ENCODE data around the gene COX19. TPM values are rescaled to one million over a fixed set of nuclear protein-coding genes. Genes with fewer than 3 reads are reported as not detected.
A peak's percentile ranks its signal among the peaks of the same experiment; 100 is the strongest.

COX19 gene
- total RNA-seq, 1 experiment from 2014 or later = 14.0 TPM

- TF ChIP-seq REST (IDR thresholded peaks at IDR 0.05; ENCODE audit: low read depth) (no peak), SIN3A (IDR thresholded peaks at IDR 0.05; ENCODE audit: low read depth) (no peak), YY1 (IDR thresholded peaks at IDR 0.05; ENCODE audit: extremely low read depth, insufficient replicate concordance, low read depth, low read length) (no peak), SP1 (IDR thresholded peaks at IDR 0.05; ENCODE audit: low read depth) (no peak)
These were observed 54.3 kb downstream of the COX19 start (continued) for GRCh38 chr7:921071-921461.

DNA sequence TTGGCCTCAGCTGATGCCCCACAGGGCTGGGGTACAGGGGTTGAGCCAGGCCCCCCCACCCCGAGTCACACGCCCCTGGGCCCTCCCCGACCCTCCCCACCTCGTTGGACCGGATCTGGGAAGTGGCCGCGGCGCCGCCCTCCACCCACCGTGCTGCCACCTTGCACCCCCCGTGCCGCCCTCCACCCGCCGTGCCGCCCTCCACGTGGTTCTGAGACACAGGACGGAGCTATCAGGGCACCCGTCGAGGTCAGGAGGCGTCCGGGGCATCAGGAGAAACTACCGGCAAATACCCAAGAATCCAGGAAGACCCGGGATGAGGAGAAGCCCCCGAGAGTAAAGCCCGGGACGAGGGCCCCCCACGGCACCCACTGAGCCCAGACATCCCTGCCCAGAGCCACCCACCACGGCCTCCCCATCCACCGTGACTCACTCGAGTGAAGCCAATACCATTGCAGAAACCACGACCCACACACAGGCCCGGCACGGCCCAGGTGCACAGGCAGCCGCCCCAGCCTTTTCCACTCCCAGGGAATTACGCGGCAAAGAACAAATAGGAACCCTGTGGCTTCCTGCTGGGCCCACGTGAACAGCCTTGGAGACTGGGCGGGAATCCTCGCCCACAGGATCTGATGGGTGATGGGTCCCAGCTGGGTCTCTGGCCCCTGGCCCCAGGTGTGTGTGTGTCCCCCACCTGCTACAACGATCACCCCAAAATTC, 54.8 kb downstream of the COX19 start:
- CTCF ChIA-PET = no interaction called here
- peak; percentile 12; the same call in 1 of the 2 replicates for ATAC-seq
- DNase-seq (ENCODE audit: low read depth, low spot score) = no peak
- Histone ChIP-seq H3K4me2 (ENCODE audit: low read length) (no peak overlapping the region), H2AFZ (ENCODE audit: low read depth, low read length, poor library complexity, severe bottlenecking) (no peak overlapping the region), H4K20me1 (ENCODE audit: insufficient read depth) (no peaks in the 10 kb centered on the region), H3K36me3 (ENCODE audit: control insufficient read depth in 1 of 2, insufficient read depth in 2 of 2, low read length in 2 of 2) (no peaks in the 10 kb centered on the region), H3K27ac (ENCODE audit: low read depth, low read length) (no peak overlapping the region), H3K4me3 (replicated peaks in 1 of 2; ENCODE audit: low read depth in 1 of 2, low read length in 2 of 2) (no peak overlapping the region), H3K9ac (ENCODE audit: low read length) (no peak overlapping the region), H3K4me1 (ENCODE audit: control insufficient read depth in 1 of 2, insufficient read depth in 2 of 2, low read length in 2 of 2) (peaks cover 0 to 10% of the 10 kb centered on the region in 2 experiments; a peak in 2 of 4 replicates), H3K79me2 (ENCODE audit: insufficient read depth, low read length) (no peaks in the 10 kb centered on the region), H3K9me2 (ENCODE audit: insufficient read depth) (no peaks in the 10 kb centered on the region), H3K9me3 (ENCODE audit: control insufficient read depth in 1 of 2, insufficient read depth in 1 of 2, low read depth in 1 of 2, low read length in 2 of 2) (no peaks in the 10 kb centered on the region), H3K27me3 (ENCODE audit: insufficient read depth, low read length) (no peaks in the 10 kb centered on the region)
- TF ChIP-seq EZH2 (IDR thresholded peaks at IDR 0.05) = no peak
- no peak for TF ChIP-seq SP1 (IDR thresholded peaks at IDR 0.05; ENCODE audit: low read depth)
- TF ChIP-seq ZNF274 (IDR thresholded peaks at IDR 0.05; ENCODE audit: low read depth, low read length) = no peak
- no peak for TF ChIP-seq CEBPB (IDR thresholded peaks at IDR 0.05; ENCODE audit: low read depth)
- TF ChIP-seq TCF7L2 (IDR thresholded peaks at IDR 0.05; ENCODE audit: borderline replicate concordance, extremely low read depth, insufficient read depth, insufficient read length) = no peak
- no peak for TF ChIP-seq SRF (IDR thresholded peaks at IDR 0.05; ENCODE audit: low read depth)
- no peak for TF ChIP-seq FOSL1 (IDR thresholded peaks at IDR 0.05; ENCODE audit: low read depth)
- TF ChIP-seq EGR1 (IDR thresholded peaks at IDR 0.05; ENCODE audit: low read depth) = no peak
- POLR2A ChIA-PET = no interaction called here
- BruUV-seq (replicated peaks) = no TSS peak
- intact Hi-C loops (cut with micrococcal nuclease) = no loop called here
- RAD21 ChIA-PET (ENCODE audit: low non-redundant PET in 1 of 2, low total read pairs in 2 of 2, uncharacterized antibody in 2 of 2, unreplicated experiment in 2 of 2) = no interaction called here

Measured in HCT116 (cell line).